Astrocyte of the cerebellum (primary cell): Measurements from ENCODE around the gene GMIP.
"Not testable (repeated sequence)": the region's sequence is repeated elsewhere in the genome, so short reads cannot be mapped to it uniquely, and the experiment has no call there.

Experiments
- DNase-seq: peaks from one replicate; pipeline ENCODE4 v3.0.0-alpha.2; 2011; ENCODE audit warnings: low read depth
- H3K4me3 ChIP-seq: 2 replicates; pipeline ENCODE4 v1.5.1; 2011; ENCODE audit warnings: mild to moderate bottlenecking, low read depth, low read length, moderate library complexity
- CTCF ChIP-seq: IDR thresholded peaks from 2 replicates; pipeline ENCODE4 v1.5.1; 2012; ENCODE audit warnings: low read length, low read depth, moderate library complexity, mild to moderate bottlenecking; ENCODE audit errors: missing control alignments
- in situ Hi-C: cut with HindIII; loops from 2 replicates; pipeline ENCODE4 v1.10.0; 2017; ENCODE audit warnings: low sequenced_read_pairs

Gene GMIP

GRCh38 chr19:19643158-19644053 lies at the start of gene GMIP:
Gene GMIP (minus strand): TSS chr19:19643657. CDS start chr19:19643529, 128 bp downstream.
- peak within 1 kb of the TSS; percentile 92 for H3K4me3 ChIP-seq
- in situ Hi-C loops, result no loop called here
- peak; percentile 82 for TF ChIP-seq CTCF
- no peak for DNase-seq

DNA sequence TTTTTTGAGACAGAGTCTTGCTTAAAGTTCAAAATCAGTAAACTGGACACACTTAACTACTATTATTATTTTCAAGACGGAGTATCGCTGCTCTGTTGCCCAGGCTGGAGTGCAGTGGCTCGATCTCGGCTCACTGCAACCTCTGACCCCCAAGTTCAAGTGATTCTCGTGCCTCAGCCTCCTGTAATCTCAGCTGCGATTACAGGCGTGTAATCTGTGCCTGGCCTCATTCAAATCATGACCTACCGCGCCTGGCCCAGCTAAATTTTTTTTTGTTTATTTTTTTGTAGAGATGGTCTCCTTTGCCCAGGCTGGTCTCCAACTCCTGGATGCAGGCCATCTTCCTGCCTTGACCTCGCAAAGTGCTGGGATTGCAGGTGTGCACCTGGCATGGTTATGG lies 48.2 kb upstream of the GMIP start:
- DNase-seq, result no peak
- H3K4me3 ChIP-seq, result no peak overlapping the region
- in situ Hi-C loops, result no loop called here
- TF ChIP-seq CTCF, result no peak

DNA sequence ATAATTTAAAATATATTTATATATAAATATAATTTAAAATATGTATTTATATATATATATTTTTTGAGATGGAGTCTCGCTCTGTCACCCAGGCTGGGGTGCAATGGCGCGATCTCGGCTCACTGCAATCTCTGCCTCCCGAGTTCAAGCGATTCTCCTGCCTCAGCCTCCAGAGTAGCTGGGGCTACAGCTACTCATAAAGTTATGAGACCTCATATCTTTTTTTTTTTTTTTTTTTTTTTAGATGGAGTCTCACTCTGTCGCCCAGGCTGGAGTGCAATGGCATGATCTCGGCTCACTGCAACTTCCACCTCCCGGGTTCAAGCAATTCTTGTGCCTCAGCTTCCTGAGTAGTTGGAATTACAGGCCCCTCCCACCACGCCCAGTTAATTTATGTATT lies 45.6 kb upstream of the GMIP start:
- DNase-seq, in situ Hi-C loops: not testable (repeated sequence)

GRCh38 chr19:19687090-19687489 lies 43.6 kb upstream of the GMIP start:
- TF ChIP-seq CTCF, result no peak
- DNase-seq, result no peak
- in situ Hi-C loops, result no loop called here
- H3K4me3 ChIP-seq, result no peak overlapping the region

More for the DNA sequence above, 45.6 kb upstream of the GMIP start:
- H3K4me3 ChIP-seq, result not testable (repeated sequence)

GRCh38 chr19:19686580-19686979 lies 43.1 kb upstream of the GMIP start:
- TF ChIP-seq CTCF, result no peak
- H3K4me3 ChIP-seq, result no peak overlapping the region
- in situ Hi-C loops, result no loop called here

DNA sequence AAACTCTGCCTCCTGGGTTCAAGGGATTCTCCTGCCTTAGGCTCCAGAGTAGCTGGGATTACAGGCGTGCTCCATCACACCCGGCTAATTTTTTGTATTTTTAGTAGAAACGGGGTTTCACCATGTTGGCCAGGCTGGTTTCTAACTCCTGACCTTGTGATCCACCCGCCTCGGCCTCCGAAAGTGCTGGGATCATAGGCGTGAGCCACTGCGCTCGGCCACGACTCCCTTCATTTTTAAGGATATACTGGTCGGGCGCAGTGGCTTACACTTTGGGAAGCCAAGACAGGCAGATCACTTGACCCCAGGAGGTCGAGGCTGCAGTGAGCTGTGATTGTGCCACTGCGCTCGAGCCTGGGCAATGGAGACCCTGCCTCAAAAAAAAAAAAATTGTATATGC lies 42.7 kb upstream of the GMIP start:
- H3K4me3 ChIP-seq, DNase-seq, in situ Hi-C loops: not testable (repeated sequence)

More at GRCh38 chr19:19686580-19686979, 43.1 kb upstream of the GMIP start:
- DNase-seq, result no peak

DNA sequence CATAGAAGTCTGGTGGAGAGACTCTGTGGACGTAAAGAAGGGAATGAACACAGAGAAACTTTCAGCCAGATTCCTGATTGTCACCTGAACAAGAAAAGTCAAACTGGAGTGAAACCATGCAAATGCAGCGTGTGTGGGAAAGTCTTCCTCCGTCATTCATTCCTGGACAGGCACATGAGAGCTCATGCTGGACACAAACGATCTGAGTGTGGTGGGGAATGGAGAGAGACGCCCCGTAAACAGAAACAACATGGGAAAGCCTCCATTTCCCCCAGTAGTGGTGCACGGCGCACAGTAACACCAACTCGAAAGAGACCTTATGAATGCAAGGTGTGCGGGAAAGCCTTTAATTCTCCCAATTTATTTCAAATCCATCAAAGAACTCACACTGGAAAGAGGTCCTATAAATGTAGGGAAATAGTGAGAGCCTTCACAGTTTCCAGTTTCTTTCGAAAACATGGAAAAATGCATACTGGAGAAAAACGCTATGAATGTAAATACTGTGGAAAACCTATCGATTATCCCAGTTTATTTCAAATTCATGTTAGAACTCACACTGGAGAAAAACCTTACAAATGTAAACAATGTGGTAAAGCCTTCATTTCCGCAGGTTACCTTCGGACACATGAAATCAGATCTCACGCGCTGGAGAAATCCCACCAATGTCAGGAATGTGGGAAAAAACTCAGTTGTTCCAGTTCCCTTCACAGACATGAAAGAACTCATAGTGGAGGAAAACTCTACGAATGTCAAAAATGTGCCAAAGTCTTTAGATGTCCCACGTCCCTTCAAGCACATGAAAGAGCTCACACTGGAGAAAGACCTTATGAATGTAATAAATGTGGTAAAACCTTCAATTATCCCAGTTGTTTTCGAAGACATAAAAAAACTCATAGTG lies 36.0 kb upstream of the GMIP start:
- no peak for DNase-seq
- H3K4me3 ChIP-seq, result no peak overlapping the region
- no peak for TF ChIP-seq CTCF
- in situ Hi-C loops, result no loop called here
